IPS-NIHi7 (cell line): ENCODE results near the gene CSKMT.
"Not testable (repeated sequence)": the region's sequence is repeated elsewhere in the genome, so short reads cannot be mapped to it uniquely, and the experiment has no call there.

Experiments
- DNase-seq: peaks from one replicate; pipeline ENCODE4 v3.0.0; 2012; ENCODE audit warnings: mixed read lengths; ENCODE audit errors: extremely low spot score

Gene CSKMT

GRCh38 chr11:62688491-62688890 is 23.4 kb downstream of the CSKMT start:
- DNase-seq, result no peak

DNA sequence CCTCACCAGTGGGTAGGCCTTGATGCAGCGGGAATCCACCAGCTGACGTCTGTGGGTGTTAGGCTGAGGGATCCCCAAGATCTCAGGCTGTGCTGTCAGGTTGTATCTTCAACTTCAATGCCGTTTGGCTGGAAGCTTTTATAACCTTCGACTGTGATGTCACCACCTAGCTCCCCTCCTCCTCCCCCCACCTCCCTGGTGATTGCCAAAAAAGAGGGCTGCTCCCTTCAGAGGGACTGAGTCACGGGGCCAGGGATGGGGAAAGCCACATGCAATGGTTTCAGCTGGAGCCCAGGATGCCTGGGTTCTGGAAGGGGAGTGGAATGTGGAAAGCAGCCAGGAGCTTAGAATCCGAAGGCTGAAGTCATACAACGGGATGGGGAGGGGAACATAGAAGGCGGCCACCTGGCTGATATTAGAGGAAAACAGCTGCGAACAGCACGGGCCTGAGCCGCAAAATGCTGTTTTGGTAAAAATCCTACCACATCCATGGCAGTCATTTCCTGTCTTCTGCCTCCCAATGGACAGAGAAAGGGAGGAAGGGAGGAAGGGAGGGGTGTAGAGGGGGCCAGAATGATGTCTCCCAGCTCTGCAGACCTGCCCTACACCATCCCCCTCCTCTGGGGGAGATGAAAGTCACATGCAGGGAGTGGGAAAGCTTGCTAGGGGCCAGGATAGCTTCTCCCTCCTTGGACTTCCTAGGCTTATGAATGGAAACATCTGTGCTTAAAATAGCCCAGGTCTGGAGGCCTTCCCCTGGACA is 24.5 kb downstream of the CSKMT start, which contains the start of gene LRRN4CL:
TSS of gene LRRN4CL (minus strand) at position 110 of the 763 bp plus-strand sequence. CDS start 1,022 bp downstream, outside the sequence.
- no peak for DNase-seq

GRCh38 chr11:62693624-62694023 is 28.5 kb downstream of the CSKMT start:
- not testable (repeated sequence) for DNase-seq

DNA sequence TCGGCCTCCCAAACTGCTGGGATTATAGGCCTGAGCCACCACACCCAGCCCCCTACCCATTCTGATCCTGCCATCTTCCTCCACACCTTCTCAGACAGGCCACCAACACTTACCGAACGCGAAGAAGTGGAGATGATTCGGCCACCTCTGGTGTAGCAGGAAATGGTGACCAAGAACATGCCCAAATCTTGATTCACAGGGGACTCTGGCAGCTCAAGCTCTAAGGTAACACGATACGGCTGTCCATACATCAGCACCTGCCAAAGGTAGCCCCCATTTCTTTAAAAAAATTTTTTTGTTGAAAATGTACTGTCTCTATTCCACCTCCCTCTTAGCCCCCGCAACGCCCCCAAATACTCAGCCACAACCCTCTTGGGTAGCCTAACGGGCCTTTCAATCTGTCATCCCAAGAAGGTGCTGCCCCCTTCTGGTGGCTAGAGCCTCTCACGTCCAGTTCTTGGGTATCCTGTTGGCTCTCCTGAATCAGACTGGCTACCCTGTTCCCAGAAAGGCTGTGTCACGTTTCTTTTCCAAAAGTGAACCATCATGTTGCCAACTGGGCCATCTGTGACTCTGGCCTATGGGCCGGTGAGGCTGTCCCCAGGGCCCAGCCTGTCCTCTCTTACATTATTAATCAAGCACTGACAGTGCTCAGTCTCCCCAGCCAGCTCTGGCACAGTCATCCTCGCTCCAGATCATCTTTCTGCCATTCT is 29.5 kb downstream of the CSKMT start:
- peak; percentile 83 for DNase-seq

- DNase-seq, result no peak
Measured at GRCh38 chr11:62702246-62702645, 37.1 kb downstream of the CSKMT start.

- not testable (repeated sequence) for DNase-seq
Measured at GRCh38 chr11:62703921-62704320, 38.8 kb downstream of the CSKMT start.

GRCh38 chr11:62705413-62705812 is 40.3 kb downstream of the CSKMT start:
- peak; percentile 31 for DNase-seq

DNA sequence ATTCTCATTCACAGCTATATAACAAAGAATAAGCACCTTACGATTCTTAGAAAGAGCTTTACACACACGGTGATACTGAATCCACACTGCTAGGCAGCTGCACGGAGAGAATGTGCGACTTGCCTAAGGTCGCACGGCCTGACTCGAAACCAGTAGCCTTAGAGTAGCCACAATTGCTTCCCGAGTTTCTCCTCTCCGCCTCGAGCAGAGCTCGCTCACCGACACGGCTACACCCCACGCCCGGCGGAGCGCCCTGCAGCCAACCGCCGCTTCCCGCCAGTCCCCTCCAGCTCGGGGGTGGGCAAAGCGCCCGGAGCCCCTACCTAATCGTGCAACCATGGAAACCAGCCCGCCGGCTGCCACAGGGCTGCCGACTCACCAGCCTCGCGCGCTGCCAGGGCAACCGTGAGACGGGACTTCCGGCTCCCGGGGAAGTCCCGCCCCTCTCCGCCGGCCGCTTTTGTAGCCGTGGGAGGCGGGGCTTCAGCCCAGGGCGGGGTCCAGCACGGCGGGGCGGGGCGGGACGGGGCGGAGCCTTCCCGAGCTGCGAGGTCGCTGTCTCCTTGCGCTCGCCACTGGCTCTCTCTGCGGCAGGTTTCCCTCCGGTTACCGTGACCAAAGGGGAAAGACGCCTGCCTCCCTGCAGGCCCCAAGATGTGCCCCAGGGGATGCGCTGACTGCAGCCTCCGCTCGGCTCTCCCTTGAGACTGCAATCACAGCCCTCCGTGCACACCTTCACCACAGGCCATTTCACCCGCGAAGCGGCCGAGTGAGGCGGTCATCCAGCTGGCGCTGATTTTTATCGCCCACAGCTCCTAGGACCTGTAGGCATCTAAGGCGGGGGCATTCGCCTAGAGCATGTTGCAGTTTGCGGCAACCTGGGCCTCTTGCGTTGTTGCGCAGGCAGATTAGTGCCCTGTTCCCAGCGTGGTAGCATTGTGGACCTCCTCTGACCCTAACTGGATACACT is 41.1 kb downstream of the CSKMT start:
- peak; percentile 95 for DNase-seq

- no peak for DNase-seq
Measured at GRCh38 chr11:62706850-62707247, 41.7 kb downstream of the CSKMT start.

GRCh38 chr11:62707277-62707861 is 42.3 kb downstream of the CSKMT start, which contains the start of the genes BSCL2 and GNG3:
BSCL2 (minus strand) TSS chr11:62707424; CDS start chr11:62707195, 229 bp downstream.
GNG3 (plus strand) TSS chr11:62707676; CDS start chr11:62708296, 620 bp downstream.
- peak; percentile 81 for DNase-seq

- DNase-seq, result no peak
Measured at GRCh38 chr11:62708392-62708791, 43.3 kb downstream of the CSKMT start.

DNA sequence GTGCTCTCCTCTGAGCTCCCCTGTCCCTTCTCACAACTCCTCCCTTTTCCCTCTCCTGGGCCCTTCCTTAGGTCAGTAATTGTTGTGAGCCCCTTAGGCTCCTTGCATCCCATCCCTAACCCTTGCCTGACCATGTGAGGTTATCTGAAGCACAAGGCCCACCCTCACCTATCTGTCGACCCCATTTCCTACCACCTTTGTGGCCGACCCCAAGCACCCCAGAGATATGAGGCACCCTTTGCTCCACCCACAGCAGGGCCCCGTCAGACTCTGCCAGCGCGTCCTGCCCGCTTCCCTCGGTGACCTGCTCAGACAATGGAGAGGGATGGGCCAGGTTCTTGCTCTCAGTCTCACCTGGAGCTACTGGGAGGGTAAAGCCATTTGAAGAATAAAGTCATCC is 43.7 kb downstream of the CSKMT start:
- DNase-seq, result no peak

GRCh38 chr11:62709247-62710000 is 44.3 kb downstream of the CSKMT start:
- peak; percentile 85 for DNase-seq

GRCh38 chr11:62710001-62710345 is 44.9 kb downstream of the CSKMT start:
- no peak for DNase-seq

DNA sequence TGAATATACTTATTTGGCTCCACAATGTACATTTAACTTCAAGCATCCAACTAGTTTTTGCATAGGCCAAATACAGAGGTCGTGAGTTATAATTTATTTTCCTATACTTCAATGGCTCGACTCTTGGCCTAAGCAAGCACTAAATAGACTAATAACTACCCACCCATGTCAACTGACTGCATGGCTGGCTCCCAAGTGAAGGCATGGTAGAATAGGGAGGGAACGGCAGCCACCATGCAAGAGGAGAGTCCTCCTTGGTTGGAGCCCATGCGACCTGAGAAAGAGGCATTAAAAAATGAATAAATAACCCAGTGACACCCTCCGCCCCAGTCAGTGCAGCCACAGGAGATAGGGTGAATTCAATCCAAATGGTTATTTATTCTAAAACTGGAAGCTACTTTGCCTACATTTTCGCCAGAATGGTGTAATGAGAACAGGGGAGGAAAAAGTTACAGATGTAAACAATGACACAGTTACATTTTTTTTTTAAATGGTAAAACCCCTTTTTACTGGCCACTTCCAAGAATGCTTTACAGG is 47.2 kb downstream of the CSKMT start:
- no peak for DNase-seq

GRCh38 chr11:62712861-62713260 is 47.7 kb downstream of the CSKMT start:
- no peak for DNase-seq

- no peak for DNase-seq
Measured at GRCh38 chr11:62713343-62713742, 48.2 kb downstream of the CSKMT start.

- no peak for DNase-seq
Measured at GRCh38 chr11:62715150-62716130, 50.3 kb downstream of the CSKMT start.

- DNase-seq, result no peak
Measured at GRCh38 chr11:62716206-62716605, 51.1 kb downstream of the CSKMT start.
